Measurements from ENCODE around the gene ASIC4.

Gene ASIC4

GRCh38 chr2:219514196-219514761 is at the start of gene ASIC4:
Gene ASIC4 (plus strand): TSS chr2:219514482. CDS start chr2:219514725, 243 bp downstream.
- no peak for DNase-seq (ENCODE audit: low spot score)

GRCh38 chr2:219465659-219466561 is 48.4 kb upstream of the ASIC4 start:
- DNase-seq (ENCODE audit: low spot score), result no peak

- DNase-seq (ENCODE audit: low spot score), result no peak
Measured at GRCh38 chr2:219466816-219467735, 47.2 kb upstream of the ASIC4 start.

- DNase-seq (ENCODE audit: low spot score), result peak; percentile 93
Measured at GRCh38 chr2:219467736-219468075, 46.6 kb upstream of the ASIC4 start.

- no peak for DNase-seq (ENCODE audit: low spot score)
Measured at GRCh38 chr2:219468410-219469185, 45.7 kb upstream of the ASIC4 start.

- DNase-seq (ENCODE audit: low spot score), result peak; percentile 52
Measured at GRCh38 chr2:219469186-219469724, 45.0 kb upstream of the ASIC4 start.

GRCh38 chr2:219470429-219470828 is 43.9 kb upstream of the ASIC4 start:
- no peak for DNase-seq (ENCODE audit: low spot score)

GRCh38 chr2:219471476-219472371 is 42.6 kb upstream of the ASIC4 start:
- no peak for DNase-seq (ENCODE audit: low spot score)

GRCh38 chr2:219472629-219473187 is 41.6 kb upstream of the ASIC4 start:
- DNase-seq (ENCODE audit: low spot score), result no peak

- DNase-seq (ENCODE audit: low spot score), result no peak
Measured at GRCh38 chr2:219473511-219473910, 40.8 kb upstream of the ASIC4 start.

GRCh38 chr2:219474285-219475060 is 39.8 kb upstream of the ASIC4 start:
- no peak for DNase-seq (ENCODE audit: low spot score)

- DNase-seq (ENCODE audit: low spot score), result no peak
Measured at GRCh38 chr2:219475278-219475677, 39.0 kb upstream of the ASIC4 start.

- peak; percentile 52 for DNase-seq (ENCODE audit: low spot score)
Measured at GRCh38 chr2:219475697-219476651, 38.3 kb upstream of the ASIC4 start.

- no peak for DNase-seq (ENCODE audit: low spot score)
Measured at GRCh38 chr2:219476652-219477151, 37.6 kb upstream of the ASIC4 start.

- no peak for DNase-seq (ENCODE audit: low spot score)
Measured at GRCh38 chr2:219477179-219477578, 37.1 kb upstream of the ASIC4 start.

- no peak for DNase-seq (ENCODE audit: low spot score)
Measured at GRCh38 chr2:219477815-219478214, 36.5 kb upstream of the ASIC4 start.

- no peak for DNase-seq (ENCODE audit: low spot score)
Measured at GRCh38 chr2:219478916-219479315, 35.4 kb upstream of the ASIC4 start.

- no peak for DNase-seq (ENCODE audit: low spot score)
Measured at GRCh38 chr2:219480004-219480403, 34.3 kb upstream of the ASIC4 start.

All from SW480 (cell line).